ENCODE results near the gene WDR27. TPM values are rescaled to one million over a fixed set of nuclear protein-coding genes. Genes with fewer than 3 reads are reported as not detected.
"Not testable (repeated sequence)": the region's sequence is repeated elsewhere in the genome, so short reads cannot be mapped to it uniquely, and the experiment has no call there.

WDR27 gene
- polyA plus RNA-seq, 3 donors = 0.95 to 20.5 (median 2.0) TPM

DNA sequence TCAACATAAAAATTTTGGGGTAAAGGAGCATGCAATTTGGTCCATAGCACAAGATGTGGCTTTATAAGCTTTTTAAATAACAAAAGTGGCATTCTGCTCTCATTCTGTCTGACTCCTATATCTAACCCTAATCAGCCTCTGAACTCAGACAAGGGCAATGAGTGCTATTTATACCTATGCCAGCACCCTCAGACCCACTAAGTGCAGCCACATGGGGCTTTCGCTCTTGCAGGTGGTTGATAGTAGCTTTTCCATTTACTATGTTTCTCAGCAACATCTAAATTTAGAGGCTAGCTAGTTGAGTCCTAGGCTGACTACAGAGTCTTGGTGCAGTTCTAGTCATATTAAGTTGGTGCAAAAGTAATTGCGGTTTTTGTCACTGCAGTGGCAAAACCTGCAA lies 231.0 kb downstream of the WDR27 start:
- DNase-seq = no peak
- intact Hi-C loops (cut with micrococcal nuclease) = no loop called here
- no peak overlapping the region for H3K27ac ChIP-seq (ENCODE audit: low read depth in 1 of 2, low read length in 2 of 2)
- H3K4me2 ChIP-seq (replicated peaks; ENCODE audit: extremely low read depth, low read length, poor library complexity, severe bottlenecking) = no peak overlapping the region
- Mint-ChIP-seq H3K36me3 (no peaks in the 10 kb centered on the region), H3K4me3 (no peak overlapping the region), H3K27ac (no peak overlapping the region), H3K4me1 (no peaks in the 10 kb centered on the region), H3K27me3 (ENCODE audit: low read depth in 3 of 3) (peaks cover 0 to 2% (median 1%) of the 10 kb centered on the region in 3 donors), H3K9me3 (peaks cover 18 to 56% (median 34%) of the 10 kb centered on the region in 7 donors)
- H3K9me3 ChIP-seq (replicated peaks in 1 of 2; ENCODE audit: control insufficient read depth in 1 of 2, insufficient read depth in 1 of 2, low read length in 2 of 2) = peaks cover 41 to 44% of the 10 kb centered on the region in 2 donors
- no peaks in the 10 kb centered on the region for H3K36me3 ChIP-seq (replicated peaks in 1 of 2; ENCODE audit: control insufficient read depth in 1 of 2, insufficient read depth in 2 of 2, low read length in 2 of 2)
- no peaks in the 10 kb centered on the region for H3K4me1 ChIP-seq (ENCODE audit: control insufficient read depth in 1 of 2, insufficient read depth in 2 of 2, low read length in 2 of 2)
- no peak overlapping the region for H2AFZ ChIP-seq (ENCODE audit: insufficient read depth, low read depth, low read length, poor library complexity, severe bottlenecking)
- no peak overlapping the region for H3K4me3 ChIP-seq (replicated peaks in 1 of 3; ENCODE audit: low read depth in 2 of 3, low read length in 3 of 3)
- no peak overlapping the region for H3K9ac ChIP-seq (ENCODE audit: insufficient read depth, low read length, poor library complexity, severe bottlenecking)
- no peaks in the 10 kb centered on the region for H3K79me2 ChIP-seq (ENCODE audit: insufficient read depth, low read length)
- WGBS (ENCODE audit: insufficient coverage) = 100% methylated on average over 1 of the region's 2 CpGs
- H3K27me3 ChIP-seq (ENCODE audit: control insufficient read depth in 2 of 2, insufficient read depth in 2 of 2, low read length in 2 of 2) = no peaks in the 10 kb centered on the region
- no peak for TF ChIP-seq CTCF (IDR thresholded peaks at IDR 0.05)
- no peaks in the 10 kb centered on the region for H4K20me1 ChIP-seq (ENCODE audit: insufficient read depth, low read length)

- H3K4me3 ChIP-seq (replicated peaks in 1 of 3; ENCODE audit: low read depth in 2 of 3, low read length in 3 of 3) = no peak overlapping the region
- no peak overlapping the region for H2AFZ ChIP-seq (ENCODE audit: insufficient read depth, low read depth, low read length, poor library complexity, severe bottlenecking)
- H3K9me3 ChIP-seq (replicated peaks in 1 of 2; ENCODE audit: control insufficient read depth in 1 of 2, insufficient read depth in 1 of 2, low read length in 2 of 2) = peaks cover 44 to 46% of the 10 kb centered on the region in 2 donors
- H3K36me3 ChIP-seq (replicated peaks in 1 of 2; ENCODE audit: control insufficient read depth in 1 of 2, insufficient read depth in 2 of 2, low read length in 2 of 2) = no peaks in the 10 kb centered on the region
- H3K27me3 ChIP-seq (ENCODE audit: control insufficient read depth in 2 of 2, insufficient read depth in 2 of 2, low read length in 2 of 2) = no peaks in the 10 kb centered on the region
- no peaks in the 10 kb centered on the region for H3K79me2 ChIP-seq (ENCODE audit: insufficient read depth, low read length)
- no peak for TF ChIP-seq CTCF (IDR thresholded peaks at IDR 0.05)
- H3K4me2 ChIP-seq (replicated peaks; ENCODE audit: extremely low read depth, low read length, poor library complexity, severe bottlenecking) = no peak overlapping the region
- intact Hi-C loops (cut with micrococcal nuclease) = no loop called here
- Mint-ChIP-seq H3K4me3 (no peak overlapping the region), H3K36me3 (no peaks in the 10 kb centered on the region), H3K27me3 (ENCODE audit: low read depth in 3 of 3) (peaks cover 0 to 2% (median 1%) of the 10 kb centered on the region in 3 donors), H3K9me3 (peaks cover 15 to 49% (median 27%) of the 10 kb centered on the region in 7 donors), H3K4me1 (no peaks in the 10 kb centered on the region), H3K27ac (no peak overlapping the region)
- H4K20me1 ChIP-seq (ENCODE audit: insufficient read depth, low read length) = no peaks in the 10 kb centered on the region
- no peak overlapping the region for H3K9ac ChIP-seq (ENCODE audit: insufficient read depth, low read length, poor library complexity, severe bottlenecking)
- H3K27ac ChIP-seq (ENCODE audit: low read depth in 1 of 2, low read length in 2 of 2) = no peak overlapping the region
- H3K4me1 ChIP-seq (ENCODE audit: control insufficient read depth in 1 of 2, insufficient read depth in 2 of 2, low read length in 2 of 2) = no peaks in the 10 kb centered on the region
- WGBS (ENCODE audit: insufficient coverage) = no CpG with 5 or more reads among the region's 1 CpG
- DNase-seq = no peak
Observed at GRCh38 chr6:169469028-169469427, 232.8 kb downstream of the WDR27 start.

DNA sequence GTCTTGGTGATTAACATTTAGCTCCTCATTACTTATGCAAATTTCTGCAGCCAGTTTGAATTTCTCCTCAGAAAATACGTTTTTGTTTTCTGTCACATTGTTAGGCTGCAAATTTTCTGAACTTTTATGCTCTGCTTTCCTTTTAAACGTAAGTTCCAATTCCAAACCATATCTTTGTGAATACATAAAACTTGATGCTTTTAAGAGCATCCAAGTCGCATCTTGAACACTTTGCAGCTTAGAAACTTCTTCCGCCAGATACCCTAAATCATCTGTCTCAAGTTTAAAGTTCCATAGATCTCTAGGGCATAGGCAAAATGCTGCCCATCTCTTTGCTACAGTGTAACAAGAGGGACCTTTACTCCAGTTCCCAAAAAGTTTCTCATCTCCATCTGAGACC lies 234.1 kb downstream of the WDR27 start:
- H2AFZ ChIP-seq (ENCODE audit: insufficient read depth, low read depth, low read length, poor library complexity, severe bottlenecking); H3K27ac ChIP-seq (ENCODE audit: low read depth in 1 of 2, low read length in 2 of 2); H3K4me3 ChIP-seq (replicated peaks in 1 of 3; ENCODE audit: low read depth in 2 of 3, low read length in 3 of 3); H3K9ac ChIP-seq (ENCODE audit: insufficient read depth, low read length, poor library complexity, severe bottlenecking); H3K36me3 Mint-ChIP-seq; H3K27me3 ChIP-seq (ENCODE audit: control insufficient read depth in 2 of 2, insufficient read depth in 2 of 2, low read length in 2 of 2); H3K4me3 Mint-ChIP-seq; H3K4me1 Mint-ChIP-seq; H4K20me1 ChIP-seq (ENCODE audit: insufficient read depth, low read length); H3K4me1 ChIP-seq (ENCODE audit: control insufficient read depth in 1 of 2, insufficient read depth in 2 of 2, low read length in 2 of 2); H3K4me2 ChIP-seq (replicated peaks; ENCODE audit: extremely low read depth, low read length, poor library complexity, severe bottlenecking); H3K36me3 ChIP-seq (replicated peaks in 1 of 2; ENCODE audit: control insufficient read depth in 1 of 2, insufficient read depth in 2 of 2, low read length in 2 of 2); H3K27me3 Mint-ChIP-seq (ENCODE audit: low read depth in 3 of 3); H3K79me2 ChIP-seq (ENCODE audit: insufficient read depth, low read length); H3K27ac Mint-ChIP-seq; intact Hi-C loops (cut with micrococcal nuclease); DNase-seq: not testable (repeated sequence)
- peaks cover 12 to 45% (median 27%) of the 10 kb centered on the region in 7 donors for H3K9me3 Mint-ChIP-seq
- WGBS (ENCODE audit: insufficient coverage) = 91% methylated on average over 4 of the region's 4 CpGs
- peaks cover 41 to 46% of the 10 kb centered on the region in 2 donors for H3K9me3 ChIP-seq (replicated peaks in 1 of 2; ENCODE audit: control insufficient read depth in 1 of 2, insufficient read depth in 1 of 2, low read length in 2 of 2)

Data from CD14-positive monocyte (primary cell).